T47D (cell line): ENCODE results near the gene CYP27B1.
A peak's percentile ranks its signal among the peaks of the same experiment; 100 is the strongest.
"Not testable (repeated sequence)": the region's sequence is repeated elsewhere in the genome, so short reads cannot be mapped to it uniquely, and the experiment has no call there.

Source experiments
- DNase-seq, 2 experiments: peaks; one replicate each; pipeline versions ENCODE4 v3.0.0 to v3.0.0-alpha.2; 2011 to 2012; ENCODE audit warnings: low read depth in 1 of 2, low spot score in 1 of 2
- JUND ChIP-seq: IDR thresholded peaks from 2 replicates; pipeline ENCODE4 v1.6.1; 2012; ENCODE audit warnings: low read depth
- in situ Hi-C: cut with HindIII; loops from 2 replicates; pipeline ENCODE4 v1.10.0; 2016; ENCODE audit warnings: low sequenced_read_pairs, low pct_unique_long_range_greater_than_20kb

The CYP27B1 gene

GRCh38 chr12:57780284-57780897, 13.5 kb upstream of the CYP27B1 start:
- TF ChIP-seq JUND = no peak
- no peak for DNase-seq
- in situ Hi-C loops = no loop called here

DNA sequence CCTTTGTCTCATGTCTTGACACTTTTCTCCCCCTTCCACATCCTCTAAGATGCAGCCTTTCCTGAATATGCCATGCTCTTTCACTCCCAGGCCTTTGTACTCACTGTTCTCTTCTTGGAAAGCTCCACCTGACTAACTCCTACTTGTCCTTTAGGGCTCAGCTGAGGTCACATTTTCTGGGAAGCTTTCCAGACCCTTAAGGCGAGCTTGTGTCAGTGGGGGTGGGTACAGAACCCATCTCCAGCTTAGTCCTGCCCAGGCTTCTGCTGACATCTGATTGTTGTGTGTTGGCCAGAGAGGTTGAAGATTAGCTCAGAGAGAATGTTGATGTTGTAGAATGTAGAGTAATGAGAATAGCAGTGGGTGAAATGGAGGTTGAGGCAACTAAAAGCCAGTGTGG, 12.9 kb upstream of the CYP27B1 start:
- in situ Hi-C loops = no loop called here
- TF ChIP-seq JUND = no peak
- DNase-seq = no peak

DNA sequence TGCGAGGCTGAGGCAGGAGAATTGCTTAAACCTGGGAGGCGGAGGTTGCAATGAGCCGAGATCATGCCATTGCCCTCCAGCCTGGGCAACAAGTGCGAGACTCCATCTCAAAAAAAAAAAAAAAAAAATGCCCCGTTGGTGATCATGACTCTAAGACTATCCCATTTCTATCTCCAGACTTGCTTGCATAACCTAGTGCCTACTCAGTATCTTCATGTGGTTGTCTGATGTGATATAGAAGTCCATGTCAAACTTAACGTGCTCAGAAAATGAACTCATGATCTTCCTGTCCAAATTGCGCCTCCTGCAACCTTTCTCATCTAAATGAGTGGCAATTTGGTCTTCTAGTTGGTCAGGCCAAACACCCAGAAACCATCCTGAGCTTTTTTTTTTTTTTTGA, 11.0 kb upstream of the CYP27B1 start:
- in situ Hi-C loops = no loop called here
- no peak for DNase-seq
- no peak for TF ChIP-seq JUND

- no peak for DNase-seq
- no peak for TF ChIP-seq JUND
- in situ Hi-C loops = no loop called here
Observed at GRCh38 chr12:57777367-57777766, 10.5 kb upstream of the CYP27B1 start.

DNA sequence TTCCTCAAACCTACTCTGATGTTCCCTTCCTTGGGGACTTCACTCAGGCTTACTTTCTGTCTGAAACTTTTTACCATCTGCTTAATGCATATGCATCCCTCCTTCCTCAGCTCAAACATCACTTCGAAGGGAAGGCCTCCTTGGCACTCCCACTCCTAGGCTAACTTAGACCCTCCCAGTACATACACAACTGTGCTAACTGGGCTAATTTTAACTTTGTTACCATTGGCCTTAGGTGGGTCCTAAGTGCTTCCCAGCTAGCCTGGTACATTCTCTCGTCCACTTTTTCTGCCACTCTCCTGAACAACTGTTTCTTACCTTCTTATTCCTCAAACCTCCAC, 9.3 kb upstream of the CYP27B1 start:
- in situ Hi-C loops = no loop called here

GRCh38 chr12:57775563-57776246, 8.8 kb upstream of the CYP27B1 start:
- in situ Hi-C loops = no loop called here
- TF ChIP-seq JUND = no peak
- no peak for DNase-seq

More for the DNA sequence above, 9.3 kb upstream of the CYP27B1 start:
- no peak for DNase-seq
- no peak for TF ChIP-seq JUND

GRCh38 chr12:57775044-57775443, 8.2 kb upstream of the CYP27B1 start:
- no peak for TF ChIP-seq JUND
- DNase-seq = no peak
- in situ Hi-C loops = no loop called here

DNA sequence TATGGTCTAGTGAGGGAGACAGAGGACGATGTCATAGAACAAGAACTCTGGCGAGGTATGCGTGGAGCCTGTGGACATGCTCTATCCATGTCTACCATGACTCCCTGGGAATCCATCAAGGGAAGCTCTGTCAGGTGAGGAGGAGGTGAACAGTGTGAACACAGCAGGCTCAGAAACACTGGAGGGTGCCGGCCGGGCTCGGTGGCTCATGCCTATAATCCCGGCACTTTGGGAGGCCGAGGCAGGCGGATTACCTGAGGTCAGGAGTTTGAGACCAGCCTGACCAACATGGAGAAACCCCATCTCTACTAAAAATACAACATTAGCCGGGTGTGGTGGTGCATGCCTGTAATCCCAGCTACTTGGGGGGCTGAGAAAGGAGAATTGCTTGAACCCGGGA, 7.8 kb upstream of the CYP27B1 start:
- in situ Hi-C loops, DNase-seq: not testable (repeated sequence)

DNA sequence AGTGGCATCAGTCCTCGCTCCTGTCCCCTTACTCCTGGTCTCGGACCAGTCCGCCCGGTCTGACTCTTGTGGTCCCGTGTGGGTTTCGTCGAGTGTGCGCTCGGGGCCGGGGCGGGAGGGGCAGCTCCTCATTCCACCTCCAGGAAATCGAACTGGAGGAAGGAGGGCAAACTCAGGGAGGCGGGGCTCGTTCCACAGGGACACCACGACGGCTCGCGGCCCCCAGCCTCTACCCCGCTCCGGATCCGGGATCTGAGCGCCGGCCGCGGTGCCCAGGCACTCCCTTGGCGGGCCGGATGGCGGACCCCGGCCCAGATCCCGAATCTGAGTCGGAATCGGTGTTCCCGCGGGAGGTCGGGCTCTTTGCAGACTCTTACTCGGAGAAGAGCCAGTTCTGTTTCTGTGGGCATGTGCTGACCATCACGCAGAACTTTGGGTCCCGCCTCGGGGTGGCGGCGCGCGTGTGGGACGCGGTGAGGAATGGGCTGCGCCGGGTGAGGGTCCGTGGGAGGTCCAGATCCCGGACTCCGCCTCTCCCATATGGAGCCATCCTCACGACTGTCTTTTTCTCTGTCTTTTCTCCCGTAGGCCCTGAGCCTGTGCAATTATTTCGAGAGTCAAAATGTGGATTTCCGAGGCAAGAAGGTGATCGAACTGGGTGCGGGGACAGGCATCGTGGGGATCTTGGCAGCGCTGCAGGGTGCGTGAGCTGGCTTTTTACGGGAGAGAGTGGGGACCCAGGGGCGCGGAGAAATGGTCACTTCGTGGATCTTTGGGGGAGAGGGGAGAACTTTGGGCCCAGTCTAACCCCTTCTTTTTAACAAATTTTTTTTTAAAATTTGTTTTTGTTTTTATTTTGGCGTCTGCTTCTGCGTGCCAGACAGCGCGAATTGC, 5.8 kb upstream of the CYP27B1 start, which contains the start of gene EEF1AKMT3:
TSS of gene EEF1AKMT3 (plus strand) at position 186 of the 894 bp plus-strand sequence. CDS start at position 297, 111 bp downstream.
- in situ Hi-C loops = no loop called here
- no peak for TF ChIP-seq JUND
- DNase-seq = peak; percentile 75 to 81

DNA sequence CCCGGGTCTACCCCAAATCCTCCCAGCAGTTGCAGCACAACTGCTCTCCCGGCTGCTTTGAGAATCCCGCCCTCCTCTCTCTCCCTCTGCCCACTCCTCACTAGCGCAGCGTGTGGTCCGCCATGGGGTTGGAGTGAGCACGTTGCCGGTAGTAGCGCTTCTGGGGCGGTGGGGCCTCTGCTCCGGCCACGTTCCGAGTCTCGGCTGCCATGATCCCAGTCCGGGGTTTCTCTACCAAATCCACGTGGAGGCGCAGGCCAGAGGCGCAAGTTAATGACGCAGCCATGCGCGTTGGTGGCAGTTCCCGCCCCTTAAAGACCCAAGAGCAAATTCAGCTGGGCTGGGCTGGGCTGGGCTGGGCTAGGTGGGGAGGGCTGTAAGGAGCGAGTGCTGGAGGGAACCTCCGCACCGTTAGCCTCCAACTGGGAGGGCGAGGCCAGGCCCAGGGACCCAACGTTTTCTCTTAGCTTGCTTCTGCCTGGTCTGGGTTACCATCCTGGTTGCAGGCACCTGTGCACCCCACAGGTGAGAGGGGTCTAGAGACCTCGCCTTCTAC, 5.1 kb upstream of the CYP27B1 start, which contains the start of gene METTL1:
TSS of gene METTL1 (minus strand) at position 233 of the 556 bp plus-strand sequence. CDS start at position 211, 22 bp downstream.
- no peak for TF ChIP-seq JUND
- in situ Hi-C loops = no loop called here
- peak; percentile 94 to 99 for DNase-seq

DNA sequence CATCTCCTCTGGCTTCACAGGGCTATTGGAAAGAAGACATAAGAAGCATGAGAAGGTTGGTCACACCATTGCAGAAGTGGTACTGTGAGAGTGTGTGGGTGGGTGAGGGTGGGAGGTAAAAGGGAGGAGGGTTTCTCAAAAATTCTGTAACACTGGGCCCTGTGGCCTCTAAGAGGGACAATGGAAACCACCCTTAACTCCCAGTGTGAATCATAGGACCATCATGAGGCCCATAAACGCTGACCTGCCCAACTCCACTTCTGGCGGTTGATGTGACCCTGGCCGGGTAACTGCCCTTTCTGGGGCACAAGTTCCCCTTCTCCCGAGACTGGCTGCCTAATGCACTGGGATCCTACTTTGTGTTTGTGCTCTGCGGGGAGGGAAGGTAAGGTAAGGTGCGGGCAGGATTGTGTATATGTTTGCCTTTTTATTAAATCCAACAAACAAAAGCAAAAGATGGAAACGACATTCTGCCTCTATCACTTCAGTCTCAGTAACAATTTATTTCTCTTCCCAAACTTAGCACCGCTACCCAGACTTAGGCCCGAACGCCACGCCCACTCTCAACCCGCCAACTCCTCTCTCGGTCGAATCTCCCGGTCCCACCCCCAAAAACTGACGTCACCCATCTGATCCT, 4.5 kb upstream of the CYP27B1 start:
- peak; percentile 90 to 96 for DNase-seq
- TF ChIP-seq JUND = no peak
- in situ Hi-C loops = no loop called here

- DNase-seq = no peak
- no peak for TF ChIP-seq JUND
- in situ Hi-C loops = no loop called here
Observed at GRCh38 chr12:57770734-57771133, 3.9 kb upstream of the CYP27B1 start.

DNA sequence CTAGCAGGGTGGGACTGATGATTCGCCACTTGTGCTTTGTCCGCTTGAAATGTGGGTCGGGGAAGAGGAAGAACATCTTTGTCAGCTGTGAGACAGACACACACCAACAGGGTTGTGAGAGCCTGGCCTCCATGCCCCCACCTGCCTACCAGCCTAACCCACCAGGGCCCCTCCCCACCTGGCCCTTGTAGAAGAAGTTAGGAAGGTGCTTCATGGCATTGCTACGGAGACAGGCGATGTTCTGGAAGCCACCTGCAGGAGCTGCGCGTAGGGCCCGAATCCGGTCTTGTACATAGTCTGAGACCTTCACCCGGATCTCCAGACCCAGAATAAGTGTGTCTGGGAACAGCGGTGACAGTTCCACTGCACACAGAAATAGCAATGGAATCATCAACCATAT, 2.7 kb upstream of the CYP27B1 start:
- no peak for TF ChIP-seq JUND
- no peak for DNase-seq
- in situ Hi-C loops = no loop called here
